Measurements from ENCODE around the gene NDUFS2. TPM values are rescaled to one million over a fixed set of nuclear protein-coding genes. Genes with fewer than 3 reads are reported as not detected.
A peak's percentile ranks its signal among the peaks of the same experiment; 100 is the strongest.

Gene NDUFS2
- total and polyA plus RNA-seq, 9 donors: 76.2 to 140 (median 105) TPM

DNA sequence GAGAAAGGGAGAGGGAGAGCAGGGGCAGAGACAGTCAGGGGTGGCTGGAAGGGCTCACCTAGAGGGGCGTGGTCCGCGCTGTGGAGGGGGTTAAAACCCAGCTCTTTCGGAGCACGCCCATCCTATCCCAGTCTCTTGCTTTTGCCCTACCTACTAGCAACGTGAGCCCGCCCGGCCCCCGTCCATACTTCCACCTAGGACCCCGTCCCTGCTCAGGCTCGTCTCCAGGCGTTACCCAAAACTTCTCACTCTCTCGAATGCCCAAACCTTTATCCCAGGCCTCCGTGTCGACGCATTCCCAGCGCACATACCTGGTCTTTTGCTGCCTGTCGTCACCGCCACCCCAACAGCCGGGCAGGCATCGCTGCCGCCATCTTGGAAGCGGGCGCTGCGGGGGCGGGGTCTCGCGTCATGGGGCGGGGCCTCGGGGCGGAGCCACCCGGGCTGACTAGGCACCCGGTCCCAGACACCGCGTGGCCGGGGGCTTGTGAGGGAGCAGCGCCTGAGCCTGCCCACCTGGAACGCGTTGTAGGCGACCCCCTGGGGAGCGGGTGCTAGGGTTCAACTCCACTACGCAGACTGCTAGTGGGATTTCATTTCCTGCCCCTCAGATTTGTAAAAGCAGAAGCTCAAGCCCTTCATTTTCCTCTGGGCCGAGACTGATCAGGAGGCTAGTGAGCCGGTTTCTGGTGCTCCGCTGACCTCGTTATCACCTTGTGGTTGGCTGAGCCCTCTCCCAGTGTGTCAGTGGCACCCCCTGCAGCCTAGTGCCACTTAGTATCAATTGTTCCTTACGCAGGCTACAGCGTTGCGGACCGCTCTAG lies 24.8 kb upstream of the NDUFS2 start, which contains the start of gene B4GALT3:
TSS of gene B4GALT3 (minus strand) at position 396 of the 824 bp plus-strand sequence. CDS start 1,447 bp downstream, outside the sequence.
- peaks cover 6% of the 10 kb centered on the region for H3K4me1 ChIP-seq (ENCODE audit: insufficient read depth)
- H3K9me3 ChIP-seq: no peaks in the 10 kb centered on the region
- DNase-seq: peak; percentile 88 to 97 (median 94)
- H3K4me3 ChIP-seq: peak within 1 kb of the TSS; percentile 87
- WGBS, 3 donors: 2% methylated on average over 48 to 50 of the region's 50 CpGs
- H3K27ac ChIP-seq: peak within 1 kb of the TSS; percentile 87 to 91
- intact Hi-C loops (cut with DNase I): no loop called here
- no peaks in the 10 kb centered on the region for H3K36me3 ChIP-seq
- H3K27me3 ChIP-seq: no peaks in the 10 kb centered on the region
- TF ChIP-seq POLR2A (IDR thresholded peaks at IDR 0.05) (peak; percentile 90), EP300 (IDR thresholded peaks at IDR 0.05) (no peak)
- TF ChIP-seq, protein P1, sequence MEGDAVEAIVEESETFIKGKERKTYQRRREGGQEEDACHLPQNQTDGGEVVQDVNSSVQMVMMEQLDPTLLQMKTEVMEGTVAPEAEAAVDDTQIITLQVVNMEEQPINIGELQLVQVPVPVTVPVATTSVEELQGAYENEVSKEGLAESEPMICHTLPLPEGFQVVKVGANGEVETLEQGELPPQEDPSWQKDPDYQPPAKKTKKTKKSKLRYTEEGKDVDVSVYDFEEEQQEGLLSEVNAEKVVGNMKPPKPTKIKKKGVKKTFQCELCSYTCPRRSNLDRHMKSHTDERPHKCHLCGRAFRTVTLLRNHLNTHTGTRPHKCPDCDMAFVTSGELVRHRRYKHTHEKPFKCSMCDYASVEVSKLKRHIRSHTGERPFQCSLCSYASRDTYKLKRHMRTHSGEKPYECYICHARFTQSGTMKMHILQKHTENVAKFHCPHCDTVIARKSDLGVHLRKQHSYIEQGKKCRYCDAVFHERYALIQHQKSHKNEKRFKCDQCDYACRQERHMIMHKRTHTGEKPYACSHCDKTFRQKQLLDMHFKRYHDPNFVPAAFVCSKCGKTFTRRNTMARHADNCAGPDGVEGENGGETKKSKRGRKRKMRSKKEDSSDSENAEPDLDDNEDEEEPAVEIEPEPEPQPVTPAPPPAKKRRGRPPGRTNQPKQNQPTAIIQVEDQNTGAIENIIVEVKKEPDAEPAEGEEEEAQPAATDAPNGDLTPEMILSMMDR (IDR thresholded peaks at IDR 0.05): no peak

DNA sequence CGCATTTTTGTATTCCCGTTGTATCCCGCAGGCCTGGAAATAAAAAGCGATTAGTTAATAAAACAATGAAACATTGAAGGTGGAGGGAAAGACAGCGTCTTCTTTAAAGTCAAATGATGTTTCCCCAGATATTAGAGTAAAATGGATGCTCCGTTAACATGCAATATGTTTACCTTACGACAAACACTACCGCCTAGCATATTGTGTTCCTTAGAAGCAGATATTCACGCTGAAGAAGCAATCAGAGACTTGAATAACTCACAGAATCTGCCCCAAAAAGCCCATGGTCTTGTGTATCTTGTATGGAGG lies 24.3 kb upstream of the NDUFS2 start:
- H3K4me1 ChIP-seq (ENCODE audit: insufficient read depth): peaks cover 6% of the 10 kb centered on the region
- intact Hi-C loops (cut with DNase I): no loop called here
- WGBS, 3 donors: 31 to 43% (median 31%) methylated on average over 9 of the region's 9 CpGs
- H3K36me3 ChIP-seq: no peaks in the 10 kb centered on the region
- H3K27ac ChIP-seq: peak overlapping the region; percentile 87 to 91
- TF ChIP-seq EP300 (IDR thresholded peaks at IDR 0.05): no peak
- TF ChIP-seq, protein P1 (IDR thresholded peaks at IDR 0.05): no peak
- TF ChIP-seq POLR2A (IDR thresholded peaks at IDR 0.05): no peak
- no peaks in the 10 kb centered on the region for H3K9me3 ChIP-seq
- no peaks in the 10 kb centered on the region for H3K27me3 ChIP-seq
- peak overlapping the region; percentile 87 for H3K4me3 ChIP-seq
- DNase-seq: peak in 1 of 5 donors; percentile 44

DNA sequence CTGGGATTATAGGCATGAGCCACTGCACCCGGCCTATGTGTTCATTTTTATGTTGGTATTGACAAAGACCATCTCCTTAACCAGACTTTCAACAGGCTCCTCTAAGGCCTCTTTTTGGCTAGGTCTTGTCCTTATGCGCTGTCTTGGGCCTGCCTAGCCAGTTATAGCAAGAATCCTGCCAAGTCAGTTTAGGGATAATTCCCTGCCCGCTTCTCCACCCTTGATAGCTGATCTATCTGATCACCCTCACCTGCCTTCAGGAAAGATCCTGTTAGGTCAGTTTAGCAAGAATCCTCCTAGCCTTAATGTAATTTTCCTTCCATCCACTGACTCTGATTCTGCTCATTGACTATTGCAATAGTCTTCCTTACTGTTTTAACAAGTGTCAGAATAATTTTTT lies 22.5 kb upstream of the NDUFS2 start:
- no peak overlapping the region for H3K4me3 ChIP-seq
- DNase-seq: no peak
- no peaks in the 10 kb centered on the region for H3K36me3 ChIP-seq
- intact Hi-C loops (cut with DNase I): no loop called here
- no peaks in the 10 kb centered on the region for H3K9me3 ChIP-seq
- H3K4me1 ChIP-seq (ENCODE audit: insufficient read depth): peaks cover 6% of the 10 kb centered on the region
- TF ChIP-seq, protein P1 (IDR thresholded peaks at IDR 0.05): no peak
- no peak for TF ChIP-seq EP300 (IDR thresholded peaks at IDR 0.05)
- WGBS, 3 donors: 90 to 96% (median 94%) methylated on average over 3 of the region's 3 CpGs
- H3K27me3 ChIP-seq: no peaks in the 10 kb centered on the region
- no peak overlapping the region for H3K27ac ChIP-seq

DNA sequence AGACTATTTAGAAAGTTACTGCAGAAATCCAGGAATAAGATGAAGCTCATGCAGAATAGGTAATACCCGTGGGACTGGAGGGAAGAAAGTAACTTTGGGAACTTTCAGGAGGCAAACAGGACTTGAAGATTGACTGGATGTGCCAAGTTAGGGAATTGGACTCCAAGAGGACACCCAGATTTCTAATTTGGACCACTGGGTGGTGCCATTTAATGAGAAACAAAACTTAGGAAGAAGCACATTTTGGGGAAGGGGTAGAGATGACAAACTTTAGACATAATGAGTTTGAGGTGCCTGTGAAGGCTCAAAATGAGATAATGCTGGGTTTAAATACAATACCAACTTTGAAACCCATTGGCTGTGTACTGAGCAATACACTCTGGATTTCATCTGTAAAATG lies 21.5 kb upstream of the NDUFS2 start:
- intact Hi-C loops (cut with DNase I): no loop called here
- WGBS, 3 donors: 57 to 69% (median 68%) methylated on average over 1 of the region's 1 CpG
- DNase-seq: no peak
- H3K36me3 ChIP-seq: no peaks in the 10 kb centered on the region
- peaks cover 8% of the 10 kb centered on the region for H3K4me1 ChIP-seq (ENCODE audit: insufficient read depth)
- H3K27ac ChIP-seq: no peak overlapping the region
- H3K4me3 ChIP-seq: no peak overlapping the region
- no peaks in the 10 kb centered on the region for H3K9me3 ChIP-seq
- TF ChIP-seq POLR2A (IDR thresholded peaks at IDR 0.05) (no peak), EP300 (IDR thresholded peaks at IDR 0.05) (no peak)
- TF ChIP-seq, protein P1 (IDR thresholded peaks at IDR 0.05): no peak
- no peaks in the 10 kb centered on the region for H3K27me3 ChIP-seq
